CD4-positive, alpha-beta memory T cell (primary cell): Measurements from ENCODE around the gene GAA. TPM values are rescaled to one million over a fixed set of nuclear protein-coding genes. Genes with fewer than 3 reads are reported as not detected.

Source experiments
- CTCF ChIA-PET: fragments of 350-600 bp; sonication (Branson Sonifier 250); formaldehyde crosslinking; loops from one replicate; lab custom pipeline; 2021; ENCODE audit warnings: inconsistent platforms; ENCODE audit not compliant: partially characterized antibody; lab: Charles Lee
- POLR2A ChIA-PET: fragments of 350-600 bp; sonication (Branson Sonifier 250); formaldehyde crosslinking; loops from one replicate; lab custom pipeline; 2021; ENCODE audit not compliant: partially characterized antibody; lab: Charles Lee
- DNase-seq, 5 donors: peaks; one replicate each; pipeline versions ENCODE4 v3.0.0 to v3.0.0-alpha.2; 2020 to 2022; ENCODE audit warnings: mixed read lengths in 1 of 5
- H3K27ac ChIP-seq: one replicate; pipeline ENCODE4 v1.7.0; 2013; ENCODE audit warnings: low read depth, low read length
- H3K27me3 ChIP-seq: 2 replicates; pipeline ENCODE4 v1.7.0; 2013; ENCODE audit warnings: mild to moderate bottlenecking, low read length, moderate library complexity; ENCODE audit not compliant: insufficient read depth
- H3K36me3 ChIP-seq: 2 replicates; pipeline ENCODE4 v1.7.0; 2013; ENCODE audit warnings: mild to moderate bottlenecking, low read length, moderate library complexity; ENCODE audit not compliant: insufficient read depth
- H3K4me1 ChIP-seq: 2 replicates; pipeline ENCODE4 v1.7.0; 2013; ENCODE audit warnings: mild to moderate bottlenecking, low read length, moderate library complexity; ENCODE audit not compliant: insufficient read depth
- H3K4me3 ChIP-seq, 2 donors: one replicate each; pipeline ENCODE4 v1.7.0; 2013; ENCODE audit warnings: low read length in 2 of 2, mild to moderate bottlenecking in 1 of 2
- H3K9me3 ChIP-seq, 2 donors: one replicate each; pipeline ENCODE4 v1.7.0; 2013; ENCODE audit warnings: low read length in 2 of 2, control low read depth in 1 of 2; ENCODE audit not compliant: control insufficient read depth in 1 of 2
- H3K27ac Mint-ChIP-seq, 7 donors: one replicate each; pipeline ENCODE4 v1.8.0; 2020 to 2021; ENCODE audit warnings: mixed read lengths in 7 of 7, mild to moderate bottlenecking in 6 of 7, inconsistent platforms in 3 of 7, moderate library complexity in 3 of 7
- H3K27me3 Mint-ChIP-seq, 2 donors: one replicate each; pipeline ENCODE4 v1.8.0; 2020 to 2021; ENCODE audit warnings: mixed read lengths in 2 of 2
- H3K36me3 Mint-ChIP-seq, 2 donors: one replicate each; pipeline ENCODE4 v1.8.0; 2020 to 2021; ENCODE audit warnings: mixed read lengths in 2 of 2, inconsistent platforms in 1 of 2, mild to moderate bottlenecking in 1 of 2
- H3K4me1 Mint-ChIP-seq, 4 donors: one replicate each; pipeline ENCODE4 v1.8.0; 2020 to 2021; ENCODE audit warnings: mixed read lengths in 4 of 4, mild to moderate bottlenecking in 1 of 4
- H3K4me3 Mint-ChIP-seq, 8 donors: one replicate each; pipeline ENCODE4 v1.8.0; 2020 to 2021; ENCODE audit warnings: mixed read lengths in 8 of 8, mild to moderate bottlenecking in 7 of 8, moderate library complexity in 6 of 8, inconsistent platforms in 3 of 8
- H3K9me3 Mint-ChIP-seq, 8 donors: one replicate each; pipeline ENCODE4 v1.8.0; 2020 to 2021; ENCODE audit warnings: mixed read lengths in 8 of 8, mild to moderate bottlenecking in 5 of 8, inconsistent platforms in 3 of 8, moderate library complexity in 1 of 8
- intact Hi-C: fragments of 100-400 bp; cut with micrococcal nuclease; formaldehyde crosslinking; loops from one replicate; pipeline ENCODE4 v1.15.1; 2023
- polyA plus RNA-seq, 2 donors: library from polyadenylated mRNA; unstranded; fragments of 300-500 nt; fragmentation: Illumina TruSeq; gene quantifications; one replicate each; pipeline ENCODE4 v1.2.3, GENCODE V29; 2021
- total RNA-seq, 2 experiments: library from RNA; stranded (reverse); gene quantifications; one replicate each; pipeline ENCODE4 v1.2.3, GENCODE V29; 2021

GAA gene
- total and polyA plus RNA-seq, 4 experiments from 2014 or later = 14.5 to 44.8 (median 28.2) TPM

GRCh38 chr17:80063830-80064585 lies 37.4 kb upstream of the GAA start:
- DNase-seq = no peak
- no peaks in the 10 kb centered on the region for H3K36me3 ChIP-seq
- Mint-ChIP-seq H3K4me3 (no peak overlapping the region), H3K9me3 (no peaks in the 10 kb centered on the region), H3K27me3 (no peaks in the 10 kb centered on the region), H3K4me1 (peaks cover 0 to under 1% (median under 1%) of the 10 kb centered on the region in 4 donors), H3K36me3 (no peaks in the 10 kb centered on the region), H3K27ac (no peak overlapping the region)
- no peaks in the 10 kb centered on the region for H3K27me3 ChIP-seq
- ChIA-PET POLR2A (no interaction called here), CTCF (no interaction called here)
- H3K27ac ChIP-seq = no peak overlapping the region
- intact Hi-C loops = no loop called here
- H3K4me3 ChIP-seq = no peak overlapping the region
- no peaks in the 10 kb centered on the region for H3K4me1 ChIP-seq
- H3K9me3 ChIP-seq = no peaks in the 10 kb centered on the region

GRCh38 chr17:80064696-80065095 lies 36.7 kb upstream of the GAA start:
- no peaks in the 10 kb centered on the region for H3K9me3 Mint-ChIP-seq
- no peak overlapping the region for H3K4me3 Mint-ChIP-seq
- POLR2A ChIA-PET = no interaction called here
- no peaks in the 10 kb centered on the region for H3K27me3 Mint-ChIP-seq
- no peak for DNase-seq
- H3K36me3 Mint-ChIP-seq = no peaks in the 10 kb centered on the region
- Histone ChIP-seq H3K27me3 (no peaks in the 10 kb centered on the region), H3K9me3 (no peaks in the 10 kb centered on the region), H3K4me1 (no peaks in the 10 kb centered on the region), H3K4me3 (no peak overlapping the region), H3K27ac (no peak overlapping the region), H3K36me3 (no peaks in the 10 kb centered on the region)
- CTCF ChIA-PET = no interaction called here
- peaks cover 0 to 3% (median under 1%) of the 10 kb centered on the region in 4 donors for H3K4me1 Mint-ChIP-seq
- intact Hi-C loops = no loop called here
- H3K27ac Mint-ChIP-seq = no peak overlapping the region

DNA sequence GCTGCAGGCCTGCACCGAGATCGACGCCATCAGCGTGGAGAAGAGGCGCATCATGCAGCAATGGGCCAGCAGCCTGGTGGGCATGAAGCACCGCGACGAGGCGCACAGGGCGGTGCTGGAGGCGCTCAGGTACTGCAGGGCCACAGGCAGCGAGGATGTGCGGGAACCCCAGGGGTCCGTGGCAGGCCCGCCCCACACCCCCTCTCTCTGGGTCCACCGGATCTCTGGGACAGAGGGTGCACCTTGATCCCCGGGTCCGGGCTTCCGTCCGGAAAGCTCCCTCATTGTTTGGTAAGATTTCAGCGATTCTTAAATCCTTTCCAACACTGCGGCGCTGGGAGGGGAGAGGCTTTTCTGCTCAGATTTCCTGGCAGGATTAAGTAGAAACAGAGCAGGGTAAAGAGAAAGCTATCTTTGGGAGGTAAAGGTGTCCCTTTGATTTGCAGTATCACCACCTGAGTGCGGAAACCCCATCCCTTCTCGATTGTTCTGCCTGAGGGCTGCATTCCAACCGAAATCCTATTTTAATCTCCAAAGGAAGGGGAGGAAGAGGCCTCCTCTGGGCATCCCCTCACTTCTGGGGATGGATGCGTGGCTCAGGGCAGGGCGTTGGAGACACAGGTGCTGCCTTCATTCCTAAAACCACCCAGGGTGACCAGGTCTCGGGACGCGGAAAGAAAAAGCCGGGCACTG lies 35.8 kb upstream of the GAA start:
- Mint-ChIP-seq H3K4me3 (no peak overlapping the region), H3K4me1 (peaks cover 0 to 3% (median under 1%) of the 10 kb centered on the region in 4 donors), H3K27me3 (no peaks in the 10 kb centered on the region), H3K27ac (no peak overlapping the region), H3K36me3 (no peaks in the 10 kb centered on the region), H3K9me3 (no peaks in the 10 kb centered on the region)
- Histone ChIP-seq H3K27ac (no peak overlapping the region), H3K4me1 (no peaks in the 10 kb centered on the region), H3K9me3 (no peaks in the 10 kb centered on the region), H3K4me3 (no peak overlapping the region), H3K36me3 (no peaks in the 10 kb centered on the region), H3K27me3 (no peaks in the 10 kb centered on the region)
- DNase-seq = no peak
- ChIA-PET CTCF (no interaction called here), POLR2A (no interaction called here)
- intact Hi-C loops = no loop called here

DNA sequence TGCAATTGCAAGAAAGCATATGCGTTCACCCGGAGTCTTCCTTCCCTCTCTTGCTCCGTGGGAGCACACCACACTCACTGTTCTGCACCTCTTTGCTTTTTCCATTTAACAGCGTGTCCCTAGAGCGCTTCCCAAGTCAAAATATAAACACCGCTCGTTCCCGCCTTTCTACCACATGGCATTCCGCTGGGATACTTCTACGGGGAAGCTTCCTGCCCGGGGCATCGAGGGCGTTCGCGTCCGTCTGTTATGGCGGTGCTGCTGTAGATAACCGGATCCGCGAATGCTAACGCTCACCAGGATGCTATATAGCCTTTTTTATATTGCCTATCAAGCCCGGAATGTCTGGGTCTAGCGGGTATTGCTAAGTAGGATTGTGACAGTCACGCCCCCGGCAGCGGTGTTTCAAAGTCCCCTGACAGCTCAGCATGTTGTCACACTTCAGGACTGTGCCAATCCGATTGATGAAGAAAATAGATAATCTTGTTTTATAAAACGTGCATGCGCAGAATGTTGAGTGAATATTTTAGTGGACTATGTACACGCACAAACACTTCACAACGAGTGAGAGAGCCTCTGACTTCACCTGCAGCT lies 33.9 kb upstream of the GAA start:
- H3K27ac Mint-ChIP-seq = no peak overlapping the region
- H3K36me3 Mint-ChIP-seq = no peaks in the 10 kb centered on the region
- no peak overlapping the region for H3K4me3 Mint-ChIP-seq
- no peaks in the 10 kb centered on the region for H3K27me3 Mint-ChIP-seq
- Histone ChIP-seq H3K9me3 (no peaks in the 10 kb centered on the region), H3K27ac (no peak overlapping the region), H3K4me1 (no peaks in the 10 kb centered on the region), H3K36me3 (no peaks in the 10 kb centered on the region), H3K27me3 (no peaks in the 10 kb centered on the region), H3K4me3 (no peak overlapping the region)
- CTCF ChIA-PET = no interaction called here
- intact Hi-C loops = no loop called here
- H3K4me1 Mint-ChIP-seq = peaks cover 4 to 7% (median 5%) of the 10 kb centered on the region in 4 donors
- H3K9me3 Mint-ChIP-seq = no peaks in the 10 kb centered on the region
- POLR2A ChIA-PET = no interaction called here
- no peak for DNase-seq

GRCh38 chr17:80068301-80069222 lies 32.8 kb upstream of the GAA start:
- H3K36me3 ChIP-seq = no peaks in the 10 kb centered on the region
- Mint-ChIP-seq H3K36me3 (no peaks in the 10 kb centered on the region), H3K27me3 (no peaks in the 10 kb centered on the region), H3K4me3 (no peak overlapping the region), H3K27ac (peak overlapping the region in 1 of 7 donors; percentile 35), H3K9me3 (no peaks in the 10 kb centered on the region), H3K4me1 (peaks cover 4 to 7% (median 5%) of the 10 kb centered on the region in 4 donors)
- DNase-seq = no peak
- H3K27ac ChIP-seq = no peak overlapping the region
- intact Hi-C loops = no loop called here
- no peaks in the 10 kb centered on the region for H3K9me3 ChIP-seq
- ChIA-PET POLR2A (no interaction called here), CTCF (no interaction called here)
- no peak overlapping the region for H3K4me3 ChIP-seq
- H3K27me3 ChIP-seq = no peaks in the 10 kb centered on the region
- no peaks in the 10 kb centered on the region for H3K4me1 ChIP-seq

DNA sequence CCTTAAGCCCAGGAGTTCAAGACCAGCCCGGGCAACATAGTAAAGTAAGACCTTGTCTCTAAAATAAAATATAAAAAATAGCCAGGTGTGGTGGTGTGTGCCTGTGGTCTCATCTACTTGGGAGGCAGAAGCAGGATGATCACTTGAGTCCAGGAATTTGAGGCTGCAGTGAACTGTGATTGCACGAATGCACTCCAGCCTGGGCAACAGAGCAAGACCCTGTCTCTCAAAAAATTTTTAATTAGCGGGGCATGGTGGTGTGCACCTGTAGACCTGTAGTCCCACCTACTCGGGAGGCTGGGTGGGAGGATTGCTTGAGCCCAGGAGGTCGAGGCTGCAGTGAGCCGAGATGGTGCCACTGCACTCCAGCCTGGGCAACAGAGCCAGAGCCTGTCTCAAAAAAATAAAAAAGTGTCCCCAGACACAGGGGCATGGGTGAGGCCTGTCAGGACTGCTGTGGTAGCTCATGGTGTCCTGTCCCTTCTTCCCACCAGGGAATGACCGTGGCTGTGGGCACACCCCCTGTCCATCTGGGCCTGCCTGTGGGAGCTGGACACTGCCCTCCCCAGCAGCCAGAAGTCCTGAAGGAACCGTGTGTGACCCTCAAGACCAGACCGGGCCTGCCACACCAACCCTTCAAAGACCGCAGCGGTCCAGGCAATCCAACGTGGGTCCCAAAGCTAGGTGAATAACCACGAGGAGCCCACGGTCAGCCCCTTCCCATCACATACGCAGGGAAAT lies 30.8 kb upstream of the GAA start:
- ChIA-PET CTCF (no interaction called here), POLR2A (no interaction called here)
- H3K27ac Mint-ChIP-seq = no peak overlapping the region
- Histone ChIP-seq H3K27ac (no peak overlapping the region), H3K4me1 (no peaks in the 10 kb centered on the region), H3K36me3 (no peaks in the 10 kb centered on the region), H3K4me3 (no peak overlapping the region), H3K27me3 (no peaks in the 10 kb centered on the region), H3K9me3 (no peaks in the 10 kb centered on the region)
- no peaks in the 10 kb centered on the region for H3K36me3 Mint-ChIP-seq
- peaks cover 0 to 2% of the 10 kb centered on the region in 2 donors for H3K27me3 Mint-ChIP-seq
- H3K4me3 Mint-ChIP-seq = no peak overlapping the region
- H3K4me1 Mint-ChIP-seq = peaks cover 4 to 7% (median 5%) of the 10 kb centered on the region in 4 donors
- DNase-seq = no peak
- intact Hi-C loops = no loop called here
- H3K9me3 Mint-ChIP-seq = no peaks in the 10 kb centered on the region
